ENCODE data around the gene SLC25A23.

The SLC25A23 gene

GRCh38 chr19:6499052-6499790 is 39.6 kb upstream of the SLC25A23 start:
- TF ChIP-seq CTCF (IDR thresholded peaks at IDR 0.05; ENCODE audit: low read depth, low read length, missing control alignments), result no peak
- no peak overlapping the region for H3K4me3 ChIP-seq (ENCODE audit: low read depth, low read length)
- DNase-seq (ENCODE audit: low read depth), result no peak
- in situ Hi-C loops (cut with HindIII; ENCODE audit: low sequenced_read_pairs), result no loop called here

GRCh38 chr19:6498294-6499036 is 38.9 kb upstream of the SLC25A23 start:
- no peak for DNase-seq (ENCODE audit: low read depth)
- in situ Hi-C loops (cut with HindIII; ENCODE audit: low sequenced_read_pairs), result no loop called here
- no peak for TF ChIP-seq CTCF (IDR thresholded peaks at IDR 0.05; ENCODE audit: low read depth, low read length, missing control alignments)
- H3K4me3 ChIP-seq (ENCODE audit: low read depth, low read length), result no peak overlapping the region

- no peak for TF ChIP-seq CTCF (IDR thresholded peaks at IDR 0.05; ENCODE audit: low read depth, low read length, missing control alignments)
- no peak for DNase-seq (ENCODE audit: low read depth)
- H3K4me3 ChIP-seq (ENCODE audit: low read depth, low read length), result no peak overlapping the region
- in situ Hi-C loops (cut with HindIII; ENCODE audit: low sequenced_read_pairs), result no loop called here
These were observed 36.4 kb upstream of the SLC25A23 start for GRCh38 chr19:6495947-6496346.

- no peak for DNase-seq (ENCODE audit: low read depth)
- in situ Hi-C loops (cut with HindIII; ENCODE audit: low sequenced_read_pairs), result no loop called here
- no peak for TF ChIP-seq CTCF (IDR thresholded peaks at IDR 0.05; ENCODE audit: low read depth, low read length, missing control alignments)
These were observed 34.9 kb upstream of the SLC25A23 start for GRCh38 chr19:6494438-6495036.

GRCh38 chr19:6491802-6492592 is 32.4 kb upstream of the SLC25A23 start:
- no peak for DNase-seq (ENCODE audit: low read depth)
- H3K4me3 ChIP-seq (ENCODE audit: low read depth, low read length), result no peak overlapping the region
- in situ Hi-C loops (cut with HindIII; ENCODE audit: low sequenced_read_pairs), result no loop called here
- TF ChIP-seq CTCF (IDR thresholded peaks at IDR 0.05; ENCODE audit: low read depth, low read length, missing control alignments), result no peak

More at GRCh38 chr19:6494438-6495036, 34.9 kb upstream of the SLC25A23 start:
- no peak overlapping the region for H3K4me3 ChIP-seq (ENCODE audit: low read depth, low read length)

- TF ChIP-seq CTCF (IDR thresholded peaks at IDR 0.05; ENCODE audit: low read depth, low read length, missing control alignments), result no peak
- H3K4me3 ChIP-seq (ENCODE audit: low read depth, low read length), result no peak overlapping the region
- in situ Hi-C loops (cut with HindIII; ENCODE audit: low sequenced_read_pairs), result no loop called here
- DNase-seq (ENCODE audit: low read depth), result no peak
These were observed 30.5 kb upstream of the SLC25A23 start for GRCh38 chr19:6490134-6490533.

Data from astrocyte of the cerebellum (primary cell).